ENCODE data around the gene RASD2. TPM values are rescaled to one million over a fixed set of nuclear protein-coding genes. Genes with fewer than 3 reads are reported as not detected.

Gene RASD2
- total and polyA plus RNA-seq, 2 experiments from 2014 or later = 1.2 to 3.6 TPM

GRCh38 chr22:35558031-35558430 is 17.4 kb downstream of the RASD2 start:
- H3F3A ChIP-seq (replicated peaks; ENCODE audit: low read depth) = no peaks in the 10 kb centered on the region
- Mint-ChIP-seq H3K4me1 (peaks cover 12% of the 10 kb centered on the region), H3K4me3 (no peak overlapping the region), H3K9me3 (no peaks in the 10 kb centered on the region; the same call in 2 of the 3 replicates), H3K27ac (no peak overlapping the region), H3K27me3 (ENCODE audit: insufficient read depth, low read depth, poor library complexity) (peaks cover 14% of the 10 kb centered on the region), H3K36me3 (ENCODE audit: low read depth) (no peaks in the 10 kb centered on the region)
- no peaks in the 10 kb centered on the region for H3K27me3 ChIP-seq (ENCODE audit: insufficient read depth)
- H3K9me2 ChIP-seq (ENCODE audit: insufficient read depth) = no peaks in the 10 kb centered on the region
- no peak for DNase-seq (ENCODE audit: low spot score)
- no peaks in the 10 kb centered on the region for H4K20me1 ChIP-seq (replicated peaks; ENCODE audit: insufficient read depth)
- no peak overlapping the region for H3K27ac ChIP-seq (ENCODE audit: low read depth)
- no peaks in the 10 kb centered on the region for H3K79me2 ChIP-seq (replicated peaks; ENCODE audit: insufficient read depth)
- no peaks in the 10 kb centered on the region for H3K36me3 ChIP-seq (ENCODE audit: insufficient read depth)
- TF ChIP-seq ZNF462 (CRISPR knock-in tag; IDR thresholded peaks at IDR 0.05) = no peak
- no peak for TF ChIP-seq CTCF (conservative IDR thresholded peaks at IDR 0.05; ENCODE audit: low read depth in 2 of 2)
- TF ChIP-seq CREB1 (CRISPR knock-in tag; IDR thresholded peaks at IDR 0.05; ENCODE audit: low read depth) = no peak
- TF ChIP-seq ZNF114 (CRISPR knock-in tag; IDR thresholded peaks at IDR 0.05) = no peak
- TF ChIP-seq REST (IDR thresholded peaks at IDR 0.05; ENCODE audit: unreplicated experiment) = no peak
- TF ChIP-seq POLR2AphosphoS5 (IDR thresholded peaks at IDR 0.05; ENCODE audit: low read depth) = no peak
- no peak for TF ChIP-seq ETS1 (IDR thresholded peaks at IDR 0.05)
- TF ChIP-seq STAT1 (IDR thresholded peaks at IDR 0.05; ENCODE audit: unreplicated experiment) = no peak
- TF ChIP-seq EZH2 (IDR thresholded peaks at IDR 0.05; ENCODE audit: low read depth, unreplicated experiment) = no peak
- TF ChIP-seq JUNB (IDR thresholded peaks at IDR 0.05; ENCODE audit: unreplicated experiment) = no peak
- no peak for TF ChIP-seq ZNF331 (CRISPR knock-in tag; IDR thresholded peaks at IDR 0.05; ENCODE audit: low read depth)
- no peak for TF ChIP-seq EZH2phosphoT487 (IDR thresholded peaks at IDR 0.05; ENCODE audit: unreplicated experiment)
- no peak for TF ChIP-seq NANOG (IDR thresholded peaks at IDR 0.05; ENCODE audit: borderline replicate concordance)
- peaks cover 7% of the 10 kb centered on the region for H3K4me1 ChIP-seq (ENCODE audit: insufficient read depth)
- no peak overlapping the region for H2AFZ ChIP-seq
- H3K4me2 ChIP-seq = no peak overlapping the region
- ATAC-seq = no peak
- no peak overlapping the region for H3K4me3 ChIP-seq

Measured in GM23338 (cell line).